Caki2 (cell line): ENCODE results near the gene RAB40B. TPM values are rescaled to one million over a fixed set of nuclear protein-coding genes. Genes with fewer than 3 reads are reported as not detected.
"Not testable (repeated sequence)": the region's sequence is repeated elsewhere in the genome, so short reads cannot be mapped to it uniquely, and the experiment has no call there.

Experiments used
- DNase-seq: peaks from one replicate; pipeline ENCODE4 v3.0.0-alpha.2; 2015; ENCODE audit warnings: low read depth
- in situ Hi-C: cut with HindIII; loops from 2 replicates; pipeline ENCODE4 v1.10.0; 2016; ENCODE audit warnings: low sequenced_read_pairs, low pct_unique_long_range_greater_than_20kb, mixed read lengths
- total RNA-seq: library from RNA; depleted of rRNA; stranded (reverse); fragments of >200 nt; shearing (Covaris generic); gene quantifications from 2 replicates; pipeline ENCODE4 v1.2.3, GENCODE V29; 2014; ENCODE audit warnings: low replicate concordance

RAB40B gene
- total RNA-seq, 1 experiment from 2014 or later = 83.6 TPM

GRCh38 chr17:82661717-82662683 is 36.5 kb downstream of the RAB40B start:
- in situ Hi-C loops = no loop called here
- DNase-seq = no peak

- in situ Hi-C loops = no loop called here
- DNase-seq = no peak
Measured at GRCh38 chr17:82659886-82660285, 38.6 kb downstream of the RAB40B start.

GRCh38 chr17:82658796-82659452 is 39.6 kb downstream of the RAB40B start:
- in situ Hi-C loops = no loop called here
- no peak for DNase-seq

GRCh38 chr17:82658331-82658730 is 40.2 kb downstream of the RAB40B start:
- in situ Hi-C loops = no loop called here
- no peak for DNase-seq

GRCh38 chr17:82657926-82658325 is 40.6 kb downstream of the RAB40B start:
- no peak for DNase-seq

GRCh38 chr17:82656266-82656665 is 42.2 kb downstream of the RAB40B start:
- in situ Hi-C loops = no loop called here
- no peak for DNase-seq

More at GRCh38 chr17:82657926-82658325, 40.6 kb downstream of the RAB40B start:
- in situ Hi-C loops = no loop called here

GRCh38 chr17:82655523-82655922 is 43.0 kb downstream of the RAB40B start:
- DNase-seq = no peak
- in situ Hi-C loops = no loop called here

GRCh38 chr17:82655038-82655479 is 43.4 kb downstream of the RAB40B start:
- in situ Hi-C loops = no loop called here

GRCh38 chr17:82654611-82655010 is 43.9 kb downstream of the RAB40B start:
- DNase-seq, in situ Hi-C loops: not testable (repeated sequence)

More at GRCh38 chr17:82655038-82655479, 43.4 kb downstream of the RAB40B start:
- no peak for DNase-seq

- no peak for DNase-seq
- in situ Hi-C loops = no loop called here
Measured at GRCh38 chr17:82653651-82654528, 44.6 kb downstream of the RAB40B start.

- DNase-seq = no peak
- in situ Hi-C loops = no loop called here
Measured at GRCh38 chr17:82650723-82651122, 47.8 kb downstream of the RAB40B start.

GRCh38 chr17:82649501-82650261 is 48.8 kb downstream of the RAB40B start:
- in situ Hi-C loops = no loop called here

GRCh38 chr17:82648742-82649331 is 49.7 kb downstream of the RAB40B start:
- in situ Hi-C loops = no loop called here
- peak; percentile 39 for DNase-seq

More at GRCh38 chr17:82649501-82650261, 48.8 kb downstream of the RAB40B start:
- no peak for DNase-seq

GRCh38 chr17:82648165-82648668 is 50.3 kb downstream of the RAB40B start, which contains the start of gene WDR45B:
Gene WDR45B, minus strand, starts transcription at chr17:82648444. Its CDS starts 104 bp downstream, at chr17:82648340.
- DNase-seq = peak; percentile 93
- in situ Hi-C loops = no loop called here

GRCh38 chr17:82647593-82648164 is 50.8 kb downstream of the RAB40B start:
- no peak for DNase-seq
- in situ Hi-C loops = no loop called here

- DNase-seq = peak; percentile 14
- in situ Hi-C loops = no loop called here
Measured at GRCh38 chr17:82645516-82645915, 53.0 kb downstream of the RAB40B start.

GRCh38 chr17:82644148-82644547 is 54.4 kb downstream of the RAB40B start:
- no peak for DNase-seq
- in situ Hi-C loops = no loop called here
